Activated naive CD8-positive, alpha-beta T cell treated with anti-CD3 and anti-CD28 coated beads, Interleukin-2, amount 50 U/mL, for 24 hours (primary cell): ENCODE measurements around the gene SYNGR3.

Source experiments
- ATAC-seq: fragments of 150-1000 bp; cut with Tn5 transposase; one replicate; pipeline ENCODE4 v1.10.0; 2021
- DNase-seq: peaks from one replicate; pipeline ENCODE4 v3.0.0; 2021
- H3K27ac Mint-ChIP-seq: one replicate; pipeline ENCODE4 v1.8.0; 2021; ENCODE audit warnings: mild to moderate bottlenecking, mixed read lengths
- H3K27me3 Mint-ChIP-seq: one replicate; pipeline ENCODE4 v1.8.0; 2021; ENCODE audit warnings: mixed read lengths
- H3K36me3 Mint-ChIP-seq: one replicate; pipeline ENCODE4 v1.8.0; 2021; ENCODE audit warnings: low read depth, mixed read lengths
- H3K4me1 Mint-ChIP-seq: one replicate; pipeline ENCODE4 v1.8.0; 2021; ENCODE audit warnings: mixed read lengths
- H3K4me3 Mint-ChIP-seq: one replicate; pipeline ENCODE4 v1.8.0; 2021; ENCODE audit warnings: mild to moderate bottlenecking, moderate library complexity, mixed read lengths
- H3K9me3 Mint-ChIP-seq: one replicate; pipeline ENCODE4 v1.8.0; 2021; ENCODE audit warnings: mixed read lengths

Gene SYNGR3

GRCh38 chr16:1989209-1990100, at the start of gene SYNGR3:
Gene SYNGR3, plus strand, starts transcription at chr16:1989970. Its CDS starts 133 bp downstream, at chr16:1990103.
- DNase-seq, result no peak
- Mint-ChIP-seq H3K27me3 (peaks cover 13% of the 10 kb centered on the region), H3K36me3 (no peaks in the 10 kb centered on the region), H3K4me3 (peak within 1 kb of the TSS; percentile 70), H3K4me1 (peaks cover 41% of the 10 kb centered on the region), H3K27ac (peak within 1 kb of the TSS; percentile 82), H3K9me3 (no peaks in the 10 kb centered on the region)
- ATAC-seq, result no peak

GRCh38 chr16:1940273-1941161, 49.3 kb upstream of the SYNGR3 start:
- Mint-ChIP-seq H3K4me1 (peaks cover 26% of the 10 kb centered on the region), H3K9me3 (no peaks in the 10 kb centered on the region), H3K27me3 (no peaks in the 10 kb centered on the region), H3K36me3 (peaks cover 4% of the 10 kb centered on the region), H3K4me3 (no peak overlapping the region), H3K27ac (no peak overlapping the region)
- DNase-seq, result no peak
- no peak for ATAC-seq

GRCh38 chr16:1941162-1942046, 48.4 kb upstream of the SYNGR3 start:
- Mint-ChIP-seq H3K36me3 (peaks cover 4% of the 10 kb centered on the region), H3K4me3 (peak overlapping the region; percentile 87), H3K27ac (no peak overlapping the region), H3K9me3 (no peaks in the 10 kb centered on the region), H3K27me3 (no peaks in the 10 kb centered on the region), H3K4me1 (peaks cover 26% of the 10 kb centered on the region)
- DNase-seq (no peak), ATAC-seq (no peak)

- Mint-ChIP-seq H3K27ac (no peak overlapping the region), H3K9me3 (no peaks in the 10 kb centered on the region), H3K27me3 (no peaks in the 10 kb centered on the region), H3K36me3 (peaks cover 4% of the 10 kb centered on the region), H3K4me3 (peak overlapping the region; percentile 87), H3K4me1 (peaks cover 26% of the 10 kb centered on the region)
- ATAC-seq, result no peak
- DNase-seq, result no peak
Observed at GRCh38 chr16:1942047-1942809, 47.5 kb upstream of the SYNGR3 start.

GRCh38 chr16:1942810-1943726, 46.7 kb upstream of the SYNGR3 start, which contains the start of gene MSRB1:
Gene MSRB1, minus strand, starts transcription at chr16:1943199. Its CDS starts 43 bp downstream, at chr16:1943156.
- DNase-seq (peak; percentile 100), ATAC-seq (peak; percentile 93)
- Mint-ChIP-seq H3K36me3 (peaks cover 2% of the 10 kb centered on the region), H3K27ac (peak within 1 kb of the TSS; percentile 85), H3K4me3 (peak within 1 kb of the TSS; percentile 87), H3K9me3 (no peaks in the 10 kb centered on the region), H3K27me3 (no peaks in the 10 kb centered on the region), H3K4me1 (peaks cover 26% of the 10 kb centered on the region)

GRCh38 chr16:1944612-1945199, 45.1 kb upstream of the SYNGR3 start:
- Mint-ChIP-seq H3K27me3 (no peaks in the 10 kb centered on the region), H3K9me3 (no peaks in the 10 kb centered on the region), H3K36me3 (no peaks in the 10 kb centered on the region), H3K4me1 (peaks cover 26% of the 10 kb centered on the region), H3K4me3 (peak overlapping the region; percentile 87), H3K27ac (peak overlapping the region; percentile 85)
- no peak for ATAC-seq
- no peak for DNase-seq

GRCh38 chr16:1945559-1946391, 44.0 kb upstream of the SYNGR3 start:
- Mint-ChIP-seq H3K9me3 (no peaks in the 10 kb centered on the region), H3K27me3 (no peaks in the 10 kb centered on the region), H3K4me1 (peaks cover 26% of the 10 kb centered on the region), H3K36me3 (no peaks in the 10 kb centered on the region), H3K4me3 (no peak overlapping the region), H3K27ac (no peak overlapping the region)
- DNase-seq (no peak), ATAC-seq (no peak)

GRCh38 chr16:1946495-1947368, 43.0 kb upstream of the SYNGR3 start:
- no peak for DNase-seq
- H3K27me3 Mint-ChIP-seq, result no peaks in the 10 kb centered on the region
- no peaks in the 10 kb centered on the region for H3K36me3 Mint-ChIP-seq
- peaks cover 22% of the 10 kb centered on the region for H3K4me1 Mint-ChIP-seq
- no peak overlapping the region for H3K4me3 Mint-ChIP-seq
- ATAC-seq, result no peak
- H3K27ac Mint-ChIP-seq, result no peak overlapping the region
- H3K9me3 Mint-ChIP-seq, result no peaks in the 10 kb centered on the region

- ATAC-seq (no peak), DNase-seq (no peak)
- H3K27me3 Mint-ChIP-seq, result no peaks in the 10 kb centered on the region
- peaks cover 16% of the 10 kb centered on the region for H3K4me1 Mint-ChIP-seq
- no peak overlapping the region for H3K27ac Mint-ChIP-seq
- H3K4me3 Mint-ChIP-seq, result no peak overlapping the region
- no peaks in the 10 kb centered on the region for H3K36me3 Mint-ChIP-seq
- no peaks in the 10 kb centered on the region for H3K9me3 Mint-ChIP-seq
Observed at GRCh38 chr16:1947369-1947670, 42.5 kb upstream of the SYNGR3 start.

- no peak for DNase-seq
- Mint-ChIP-seq H3K27ac (no peak overlapping the region), H3K27me3 (no peaks in the 10 kb centered on the region), H3K36me3 (no peaks in the 10 kb centered on the region), H3K4me3 (no peak overlapping the region), H3K9me3 (no peaks in the 10 kb centered on the region), H3K4me1 (peaks cover 3% of the 10 kb centered on the region)
- no peak for ATAC-seq
Observed at GRCh38 chr16:1949507-1949906, 40.3 kb upstream of the SYNGR3 start.

- no peaks in the 10 kb centered on the region for H3K36me3 Mint-ChIP-seq
- DNase-seq (no peak), ATAC-seq (no peak)
- H3K9me3 Mint-ChIP-seq, result no peaks in the 10 kb centered on the region
- H3K4me3 Mint-ChIP-seq, result no peak overlapping the region
- no peak overlapping the region for H3K27ac Mint-ChIP-seq
- no peaks in the 10 kb centered on the region for H3K27me3 Mint-ChIP-seq
- peaks cover 3% of the 10 kb centered on the region for H3K4me1 Mint-ChIP-seq
Observed at GRCh38 chr16:1950047-1950446, 39.7 kb upstream of the SYNGR3 start.
